Activated CD4-positive, alpha-beta memory T cell treated with anti-CD3 and anti-CD28 coated beads, Interleukin-2, amount 10 ng/mL, durations not matched to agents 7 days and 5 days (primary cell): ENCODE data around the gene FIZ1. TPM values are rescaled to one million over a fixed set of nuclear protein-coding genes. Genes with fewer than 3 reads are reported as not detected.

Experiments used
- CTCF ChIA-PET: fragments of 350-600 bp; sonication (Branson Sonifier 250); formaldehyde crosslinking; loops from one replicate; lab custom pipeline; 2021; ENCODE audit warnings: antibody characterized with exemption, inconsistent platforms; lab: Charles Lee
- POLR2A ChIA-PET: fragments of 350-600 bp; sonication (Branson Sonifier 250); formaldehyde crosslinking; loops from one replicate; lab custom pipeline; 2021; ENCODE audit warnings: antibody characterized with exemption; lab: Charles Lee
- DNase-seq: peaks from one replicate; pipeline ENCODE4 v3.0.0-alpha.2; 2020
- H3K27ac Mint-ChIP-seq: one replicate; pipeline ENCODE4 v1.8.0; 2021; ENCODE audit warnings: mild to moderate bottlenecking, mixed read lengths
- H3K27me3 Mint-ChIP-seq: one replicate; pipeline ENCODE4 v1.8.0; 2021; ENCODE audit warnings: mixed read lengths
- H3K36me3 Mint-ChIP-seq: one replicate; pipeline ENCODE4 v1.8.0; 2021; ENCODE audit warnings: low read depth, mixed read lengths
- H3K4me1 Mint-ChIP-seq: one replicate; pipeline ENCODE4 v1.8.0; 2021; ENCODE audit warnings: mixed read lengths
- H3K4me3 Mint-ChIP-seq: one replicate; pipeline ENCODE4 v1.8.0; 2021; ENCODE audit warnings: mild to moderate bottlenecking, mixed read lengths
- H3K9me3 Mint-ChIP-seq: one replicate; pipeline ENCODE4 v1.8.0; 2021; ENCODE audit warnings: mixed read lengths
- total RNA-seq, 2 experiments: library from RNA; stranded (reverse); gene quantifications; one replicate each; pipeline ENCODE4 v1.2.3, GENCODE V29; 2021

Gene FIZ1
- total RNA-seq, 2 experiments from 2014 or later = 10.9 to 11.7 TPM

GRCh38 chr19:55550321-55550650 is 49.0 kb downstream of the FIZ1 start:
- Mint-ChIP-seq H3K27me3 (peaks cover 7% of the 10 kb centered on the region), H3K4me1 (no peaks in the 10 kb centered on the region), H3K36me3 (no peaks in the 10 kb centered on the region), H3K27ac (no peak overlapping the region), H3K9me3 (no peaks in the 10 kb centered on the region), H3K4me3 (no peak overlapping the region)
- DNase-seq = no peak
- POLR2A ChIA-PET = no interaction called here
- CTCF ChIA-PET = no interaction called here

DNA sequence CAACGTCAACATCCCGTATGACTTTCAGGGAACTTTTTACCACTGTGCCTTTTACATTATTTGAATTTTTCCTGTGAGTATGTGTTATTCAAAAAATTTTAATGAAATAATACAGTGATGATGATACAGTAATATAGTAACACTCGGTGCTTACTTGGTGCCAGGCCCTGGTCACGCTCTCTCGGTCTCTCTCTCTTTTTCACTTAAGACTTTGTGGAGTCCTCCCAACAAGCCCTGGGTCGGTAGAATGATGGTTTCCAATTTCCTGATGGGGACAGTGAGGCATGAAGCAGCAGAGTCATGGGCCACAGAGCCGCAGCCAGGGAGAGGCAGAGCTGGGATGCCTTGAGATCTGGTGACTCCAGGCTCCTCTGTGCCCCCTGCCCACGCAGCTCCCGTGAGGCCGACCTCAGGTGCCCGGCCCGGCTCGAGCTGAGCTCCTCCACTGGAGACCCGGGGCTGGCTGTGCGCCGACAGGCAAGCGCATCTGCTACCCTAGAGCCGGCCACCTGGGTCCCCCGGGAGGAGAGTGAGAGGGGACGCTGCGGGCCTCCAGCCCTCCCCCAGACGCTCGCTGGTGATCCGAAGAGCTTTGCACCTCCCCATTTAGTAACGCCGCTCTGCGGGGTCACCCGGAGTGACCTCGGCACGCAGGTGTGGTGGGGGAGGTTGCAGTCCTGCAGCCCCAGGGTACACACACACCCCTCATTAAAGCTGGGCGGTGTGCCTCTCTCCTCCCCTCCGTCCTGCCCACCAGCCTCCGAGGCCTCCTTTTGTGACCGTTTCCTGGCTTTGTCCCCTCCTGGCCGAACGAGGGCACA is 49.6 kb downstream of the FIZ1 start:
- Mint-ChIP-seq H3K27ac (no peak overlapping the region), H3K4me3 (no peak overlapping the region), H3K9me3 (no peaks in the 10 kb centered on the region), H3K27me3 (peaks cover 7% of the 10 kb centered on the region), H3K36me3 (no peaks in the 10 kb centered on the region), H3K4me1 (no peaks in the 10 kb centered on the region)
- CTCF ChIA-PET = no interaction called here
- DNase-seq = no peak
- POLR2A ChIA-PET = no interaction called here

GRCh38 chr19:55546822-55547614 is 52.3 kb downstream of the FIZ1 start:
- no peaks in the 10 kb centered on the region for H3K4me1 Mint-ChIP-seq
- CTCF ChIA-PET = interaction anchor here (0.7 kb wide), 1 partner anchor 318 kb away, joined by 5 read pairs; the partner anchor contains the start of gene TMEM86B
- H3K27me3 Mint-ChIP-seq = no peaks in the 10 kb centered on the region
- no peak overlapping the region for H3K27ac Mint-ChIP-seq
- no peak for DNase-seq
- H3K4me3 Mint-ChIP-seq = no peak overlapping the region
- POLR2A ChIA-PET = no interaction called here
- H3K9me3 Mint-ChIP-seq = no peaks in the 10 kb centered on the region
- H3K36me3 Mint-ChIP-seq = no peaks in the 10 kb centered on the region

DNA sequence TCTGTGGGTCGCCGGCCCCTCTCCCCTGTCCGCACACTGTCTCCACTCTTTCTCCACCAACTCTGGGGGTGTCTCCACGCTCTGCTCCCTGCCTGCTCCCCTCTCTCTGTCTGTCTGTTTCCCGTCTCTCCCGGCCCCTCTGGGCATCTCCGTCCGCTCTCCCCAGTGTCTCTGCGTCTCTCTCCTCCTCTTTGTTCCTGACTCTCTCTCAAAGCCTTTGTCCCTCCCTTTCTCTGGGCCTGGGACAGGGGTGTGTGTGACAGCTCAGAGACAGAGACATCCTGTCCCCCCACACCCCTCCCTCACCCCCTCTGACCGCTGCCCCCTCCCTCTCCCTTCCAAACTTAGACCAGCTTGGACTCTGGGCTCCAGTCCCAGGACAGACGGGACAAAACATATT is 53.3 kb downstream of the FIZ1 start:
- no peak overlapping the region for H3K4me3 Mint-ChIP-seq
- CTCF ChIA-PET = no interaction called here
- no peaks in the 10 kb centered on the region for H3K27me3 Mint-ChIP-seq
- H3K36me3 Mint-ChIP-seq = no peaks in the 10 kb centered on the region
- H3K27ac Mint-ChIP-seq = no peak overlapping the region
- POLR2A ChIA-PET = no interaction called here
- DNase-seq = no peak
- H3K9me3 Mint-ChIP-seq = no peaks in the 10 kb centered on the region
- no peaks in the 10 kb centered on the region for H3K4me1 Mint-ChIP-seq

- no peaks in the 10 kb centered on the region for H3K36me3 Mint-ChIP-seq
- no peaks in the 10 kb centered on the region for H3K4me1 Mint-ChIP-seq
- ChIA-PET CTCF (no interaction called here), POLR2A (no interaction called here)
- H3K27me3 Mint-ChIP-seq = no peaks in the 10 kb centered on the region
- H3K9me3 Mint-ChIP-seq = no peaks in the 10 kb centered on the region
- no peak within 1 kb of the TSS for H3K27ac Mint-ChIP-seq
- no peak within 1 kb of the TSS for H3K4me3 Mint-ChIP-seq
- no peak for DNase-seq
Measured at GRCh38 chr19:55545443-55545842, 53.9 kb downstream of the FIZ1 start, which contains the start of gene SBK3. Gene SBK3, minus strand, starts transcription at chr19:55545543. Its CDS starts 0 bp downstream, at chr19:55545543.

DNA sequence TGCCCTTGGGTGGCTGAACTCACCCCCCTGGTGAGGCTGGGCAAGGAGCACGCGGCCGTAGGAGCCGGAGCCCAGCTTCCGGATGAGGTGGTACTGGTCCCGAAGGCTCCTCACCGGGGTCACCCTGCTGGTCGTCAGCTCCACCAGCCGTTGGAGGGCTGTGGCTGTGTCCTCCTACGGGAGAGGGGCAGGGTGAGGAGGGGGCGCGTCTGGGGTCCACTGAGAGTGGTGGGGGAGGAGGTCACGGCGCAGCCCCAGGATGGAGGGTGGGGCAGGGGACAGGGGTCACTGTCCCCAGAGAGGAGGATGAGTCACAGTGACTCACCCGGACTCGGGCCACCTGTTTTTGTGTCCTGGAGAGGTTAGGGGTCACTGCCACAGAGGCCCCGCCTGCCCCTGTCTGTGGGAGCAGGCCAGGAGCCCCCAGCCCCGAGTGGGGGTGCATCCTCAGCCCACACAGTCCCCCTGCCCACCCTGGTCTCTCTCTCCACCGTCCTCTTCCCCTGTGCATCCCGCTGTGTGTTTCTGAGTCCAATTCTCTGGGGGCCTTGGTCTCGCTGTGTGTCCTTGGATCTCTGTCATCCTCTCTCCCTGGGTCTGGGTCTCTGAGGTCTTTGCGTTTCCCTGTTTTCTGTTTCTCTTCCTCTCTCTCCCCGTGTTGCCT is 54.4 kb downstream of the FIZ1 start:
- CTCF ChIA-PET = no interaction called here
- no peaks in the 10 kb centered on the region for H3K9me3 Mint-ChIP-seq
- H3K4me1 Mint-ChIP-seq = no peaks in the 10 kb centered on the region
- no peak overlapping the region for H3K27ac Mint-ChIP-seq
- POLR2A ChIA-PET = no interaction called here
- H3K27me3 Mint-ChIP-seq = no peaks in the 10 kb centered on the region
- DNase-seq = no peak
- H3K4me3 Mint-ChIP-seq = no peak overlapping the region
- H3K36me3 Mint-ChIP-seq = no peaks in the 10 kb centered on the region

GRCh38 chr19:55544014-55544413 is 55.3 kb downstream of the FIZ1 start:
- ChIA-PET CTCF (no interaction called here), POLR2A (no interaction called here)
- Mint-ChIP-seq H3K4me1 (no peaks in the 10 kb centered on the region), H3K27me3 (no peaks in the 10 kb centered on the region), H3K27ac (no peak overlapping the region), H3K9me3 (no peaks in the 10 kb centered on the region), H3K36me3 (no peaks in the 10 kb centered on the region), H3K4me3 (no peak overlapping the region)
- DNase-seq = no peak

- Mint-ChIP-seq H3K4me3 (no peak overlapping the region), H3K27ac (no peak overlapping the region), H3K9me3 (no peaks in the 10 kb centered on the region), H3K27me3 (no peaks in the 10 kb centered on the region), H3K4me1 (no peaks in the 10 kb centered on the region), H3K36me3 (no peaks in the 10 kb centered on the region)
- DNase-seq = no peak
- ChIA-PET POLR2A (no interaction called here), CTCF (no interaction called here)
Measured at GRCh38 chr19:55543567-55543966, 55.8 kb downstream of the FIZ1 start.

DNA sequence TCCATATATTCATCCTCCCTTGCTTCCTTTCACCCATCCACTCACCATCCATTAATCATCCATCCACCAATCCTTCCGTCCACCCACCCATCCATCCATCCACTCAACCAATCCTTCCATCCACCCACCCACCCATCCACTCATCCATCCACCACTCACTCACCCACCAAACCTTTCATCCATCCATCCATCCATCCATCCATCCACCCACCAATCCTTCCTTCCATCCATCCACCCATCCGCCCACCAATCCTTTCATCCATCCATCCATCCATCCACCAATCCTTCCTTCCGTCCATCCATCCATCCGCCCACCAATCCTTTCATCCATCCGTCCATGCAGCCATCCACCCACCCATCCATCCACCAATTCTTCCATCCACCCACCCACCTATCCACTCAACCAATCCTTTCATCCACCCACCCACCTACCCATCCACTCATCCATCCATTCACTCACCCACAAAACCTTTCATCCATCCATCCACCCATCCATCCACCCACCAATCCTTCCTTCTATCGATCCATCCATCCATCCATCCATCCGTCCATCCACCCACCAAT is 56.9 kb downstream of the FIZ1 start:
- no peaks in the 10 kb centered on the region for H3K27me3 Mint-ChIP-seq
- H3K9me3 Mint-ChIP-seq = no peaks in the 10 kb centered on the region
- no peaks in the 10 kb centered on the region for H3K4me1 Mint-ChIP-seq
- ChIA-PET CTCF (no interaction called here), POLR2A (no interaction called here)
- no peak for DNase-seq
- no peaks in the 10 kb centered on the region for H3K36me3 Mint-ChIP-seq
- no peak overlapping the region for H3K27ac Mint-ChIP-seq
- no peak overlapping the region for H3K4me3 Mint-ChIP-seq

Other genes with a start within 250 kb of the FIZ1 start
- gene COX6B2, start 244.8 kb downstream of the FIZ1 start, total RNA-seq = 1 to 10 TPM in 1 of 2 experiments, under 1 TPM in 1; 0.83 to 2.0 TPM
- gene GARIN5B, start 236.3 kb downstream of the FIZ1 start, total RNA-seq = not detected
- under 1 TPM in 1 of 2 experiments, not detected in 1; 0.48 TPM for gene IL11, start 229.1 kb downstream of the FIZ1 start, total RNA-seq
- gene TMEM190, start 222.7 kb downstream of the FIZ1 start, total RNA-seq = not detected
- 10 to 100 TPM; 19.2 to 19.3 TPM for gene TMEM238, start 215.2 kb downstream of the FIZ1 start, total RNA-seq
- gene RPL28, start 213.6 kb downstream of the FIZ1 start, total RNA-seq = 1,000 to 10,000 TPM; 3,004 to 3,026 TPM
- 100 to 1,000 TPM; 277 to 284 TPM for gene UBE2S, start 191.7 kb downstream of the FIZ1 start, total RNA-seq
- gene SHISA7, start 156.2 kb downstream of the FIZ1 start, total RNA-seq = not detected
- gene ISOC2, start 137.9 kb downstream of the FIZ1 start, total RNA-seq = 10 to 100 TPM; 14.5 to 16.7 TPM
- not detected for gene C19orf85, start 134.8 kb downstream of the FIZ1 start, total RNA-seq
- 1 to 10 TPM; 6.7 to 9.1 TPM for gene ZNF628, start 122.9 kb downstream of the FIZ1 start, total RNA-seq
- gene NAT14, start 114.3 kb downstream of the FIZ1 start, total RNA-seq = 10 to 100 TPM; 11.9 to 12.0 TPM
- gene SSC5D, start 111.1 kb downstream of the FIZ1 start, total RNA-seq = under 1 TPM; 0.15 to 0.18 TPM
- gene SBK2, start 62.4 kb downstream of the FIZ1 start, total RNA-seq = not detected
- gene SBK3, start 54.0 kb downstream of the FIZ1 start, total RNA-seq = not detected
- 1 to 10 TPM; 6.4 to 6.6 TPM for gene ZNF579, start 18.7 kb downstream of the FIZ1 start, total RNA-seq
- gene ZNF524, start 771 bp upstream of the FIZ1 start, total RNA-seq = 10 to 100 TPM; 35.4 to 37.3 TPM
- 10 to 100 TPM; 15.3 to 15.4 TPM for gene ZNF865, start 6.1 kb upstream of the FIZ1 start, total RNA-seq
- 1 to 10 TPM; 6.4 to 7.4 TPM for gene ZNF784, start 25.0 kb upstream of the FIZ1 start, total RNA-seq
- gene ZNF580, start 41.5 kb upstream of the FIZ1 start, total RNA-seq = 10 to 100 TPM; 35.7 to 39.7 TPM
- gene ZNF581, start 44.1 kb upstream of the FIZ1 start, total RNA-seq = 10 to 100 TPM; 26.6 to 30.1 TPM
- 1 to 10 TPM; 3.7 to 3.8 TPM for gene CCDC106, start 48.7 kb upstream of the FIZ1 start, total RNA-seq
- 100 to 1,000 TPM; 204 to 213 TPM for gene U2AF2, start 55.5 kb upstream of the FIZ1 start, total RNA-seq
- gene EPN1, start 75.7 kb upstream of the FIZ1 start, total RNA-seq = 10 to 100 TPM; 63.9 to 64.5 TPM
- not detected for gene NLRP9, start 138.9 kb upstream of the FIZ1 start, total RNA-seq
- gene RFPL4A, start 159.6 kb upstream of the FIZ1 start, total RNA-seq = not detected
- gene RFPL4AL1, start 169.6 kb upstream of the FIZ1 start, total RNA-seq = not detected
- gene NLRP11, start 232.5 kb upstream of the FIZ1 start, total RNA-seq = not detected
- gene NLRP4, start 237.0 kb upstream of the FIZ1 start, total RNA-seq = not detected